ENCODE results near the gene MLLT1. TPM values are rescaled to one million over a fixed set of nuclear protein-coding genes. Genes with fewer than 3 reads are reported as not detected.

The MLLT1 gene
- total RNA-seq, 4 donors from 2014 or later, result 7.0 to 19.0 (median 10.4) TPM

DNA sequence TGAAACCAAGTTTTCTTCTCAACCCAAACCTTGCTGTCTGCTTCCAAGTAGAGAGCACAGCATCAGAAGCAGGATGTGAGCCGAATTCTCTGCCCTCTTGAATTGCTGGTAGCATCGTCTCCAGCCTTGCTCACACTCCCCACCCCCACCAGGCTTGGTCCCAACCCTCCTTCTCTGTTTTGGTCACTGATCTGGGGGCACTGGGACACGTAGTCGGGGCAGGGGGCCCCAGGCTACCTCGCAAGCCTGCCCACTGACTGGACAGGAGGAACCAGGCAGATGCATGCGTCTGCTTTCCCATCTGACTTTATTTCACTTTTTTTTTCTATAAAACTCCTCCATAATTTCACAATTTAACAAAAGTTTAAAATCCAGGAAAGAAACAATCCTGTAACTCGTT lies 69.7 kb downstream of the MLLT1 start:
- TF ChIP-seq, protein P1, sequence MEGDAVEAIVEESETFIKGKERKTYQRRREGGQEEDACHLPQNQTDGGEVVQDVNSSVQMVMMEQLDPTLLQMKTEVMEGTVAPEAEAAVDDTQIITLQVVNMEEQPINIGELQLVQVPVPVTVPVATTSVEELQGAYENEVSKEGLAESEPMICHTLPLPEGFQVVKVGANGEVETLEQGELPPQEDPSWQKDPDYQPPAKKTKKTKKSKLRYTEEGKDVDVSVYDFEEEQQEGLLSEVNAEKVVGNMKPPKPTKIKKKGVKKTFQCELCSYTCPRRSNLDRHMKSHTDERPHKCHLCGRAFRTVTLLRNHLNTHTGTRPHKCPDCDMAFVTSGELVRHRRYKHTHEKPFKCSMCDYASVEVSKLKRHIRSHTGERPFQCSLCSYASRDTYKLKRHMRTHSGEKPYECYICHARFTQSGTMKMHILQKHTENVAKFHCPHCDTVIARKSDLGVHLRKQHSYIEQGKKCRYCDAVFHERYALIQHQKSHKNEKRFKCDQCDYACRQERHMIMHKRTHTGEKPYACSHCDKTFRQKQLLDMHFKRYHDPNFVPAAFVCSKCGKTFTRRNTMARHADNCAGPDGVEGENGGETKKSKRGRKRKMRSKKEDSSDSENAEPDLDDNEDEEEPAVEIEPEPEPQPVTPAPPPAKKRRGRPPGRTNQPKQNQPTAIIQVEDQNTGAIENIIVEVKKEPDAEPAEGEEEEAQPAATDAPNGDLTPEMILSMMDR (IDR thresholded peaks at IDR 0.05; ENCODE audit: low read depth), result no peak

DNA sequence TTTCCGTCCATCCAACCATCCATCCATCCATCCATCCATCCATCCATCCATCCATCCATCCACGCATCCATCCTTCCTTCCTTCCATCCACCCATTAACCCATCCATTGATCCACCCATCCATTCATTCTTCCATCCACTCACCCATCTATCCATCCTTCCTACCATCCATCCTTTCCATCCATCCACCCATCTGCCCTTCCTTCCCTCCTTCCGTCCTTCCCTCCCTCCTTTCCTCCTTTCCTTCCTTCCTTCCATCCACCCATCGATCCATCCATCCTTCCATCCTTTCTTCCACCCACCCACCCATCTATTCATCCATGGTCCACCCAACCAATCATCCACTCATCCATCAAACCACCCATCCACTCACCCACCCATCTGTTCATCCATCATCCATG lies 70.1 kb downstream of the MLLT1 start:
- TF ChIP-seq, protein P1 (IDR thresholded peaks at IDR 0.05; ENCODE audit: low read depth), result no peak

DNA sequence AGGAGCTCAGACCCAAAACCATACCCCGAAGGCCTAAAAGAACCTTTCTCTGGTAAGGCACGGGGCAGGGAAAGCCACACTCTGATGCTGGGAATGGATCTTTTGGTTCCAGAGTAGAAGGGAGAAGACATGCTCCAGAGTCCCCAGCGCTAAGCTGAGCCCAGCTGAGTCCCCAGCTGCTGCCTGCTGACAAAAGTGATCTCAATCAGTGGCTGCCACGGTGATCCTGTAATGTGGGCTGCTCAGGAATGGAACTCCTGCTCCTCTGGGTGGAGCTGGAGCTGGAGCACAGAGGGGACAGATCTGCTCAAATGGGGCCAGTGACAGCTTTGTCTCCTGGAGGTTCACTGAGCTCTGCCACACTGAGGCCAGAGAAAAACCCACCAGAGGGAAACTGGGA lies 70.5 kb downstream of the MLLT1 start:
- TF ChIP-seq, protein P1 (IDR thresholded peaks at IDR 0.05; ENCODE audit: low read depth), result no peak

DNA sequence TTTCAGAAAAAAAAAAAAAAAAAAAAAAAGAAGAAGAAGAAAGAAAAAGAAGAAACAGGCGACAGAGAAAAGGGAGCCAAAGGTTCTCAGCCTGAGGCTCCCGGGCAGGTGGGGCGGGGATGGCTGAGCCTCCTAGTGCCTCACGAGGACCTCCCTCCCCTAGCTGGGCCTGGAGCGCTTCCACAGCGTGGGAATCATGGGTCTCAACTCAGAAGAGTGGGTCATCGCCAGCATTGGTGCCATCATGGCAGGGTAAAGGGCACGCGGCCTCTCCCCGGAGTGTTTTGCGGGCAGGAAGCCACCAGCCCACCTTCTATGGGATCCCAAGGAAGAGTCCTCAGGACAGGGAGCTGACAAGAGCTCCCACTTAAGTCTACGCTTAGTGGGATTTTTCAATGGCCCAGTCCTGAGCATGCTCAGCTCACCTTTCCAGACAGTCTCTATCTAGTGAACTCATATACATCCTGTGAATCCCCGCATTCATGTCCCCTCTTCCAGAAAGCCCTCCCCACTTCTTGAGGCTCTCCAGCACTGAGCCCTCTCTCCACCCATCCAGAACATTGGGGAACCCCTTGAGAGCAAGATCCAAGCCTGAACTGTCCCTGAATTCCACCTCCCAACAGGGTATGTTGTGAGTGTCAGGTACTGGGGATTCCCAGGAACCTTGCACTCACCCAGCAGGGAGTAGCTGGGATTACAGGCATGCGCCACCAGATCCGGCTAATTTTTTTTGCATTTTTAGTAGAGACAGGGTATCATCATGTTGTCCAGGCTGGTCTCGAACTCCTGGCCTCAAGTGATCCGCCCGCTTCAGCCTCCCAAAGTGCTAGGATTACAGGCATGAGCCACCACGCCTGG lies 74.7 kb downstream of the MLLT1 start:
- TF ChIP-seq, protein P1 (IDR thresholded peaks at IDR 0.05; ENCODE audit: low read depth), result no peak

DNA sequence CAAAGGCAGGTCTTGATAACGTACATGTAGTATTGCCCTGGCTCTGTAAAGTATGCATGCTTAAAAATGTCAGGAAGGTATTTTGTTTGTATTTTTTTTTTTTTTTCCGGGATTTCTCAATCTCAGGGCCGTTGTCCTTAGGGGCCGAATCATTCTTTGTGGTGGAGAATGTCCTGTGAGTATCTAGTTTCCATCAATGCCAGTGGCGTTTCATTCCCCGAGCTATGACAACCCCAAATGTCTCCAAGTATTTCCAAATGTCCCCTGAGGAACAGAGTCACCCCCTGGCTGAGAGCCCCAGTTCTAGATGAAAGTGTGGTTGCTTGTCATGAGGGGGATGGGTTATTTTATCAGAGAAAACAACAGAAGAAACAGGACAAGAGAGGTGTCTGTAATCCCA lies 75.6 kb downstream of the MLLT1 start:
- TF ChIP-seq, protein P1 (IDR thresholded peaks at IDR 0.05; ENCODE audit: low read depth), result no peak

DNA sequence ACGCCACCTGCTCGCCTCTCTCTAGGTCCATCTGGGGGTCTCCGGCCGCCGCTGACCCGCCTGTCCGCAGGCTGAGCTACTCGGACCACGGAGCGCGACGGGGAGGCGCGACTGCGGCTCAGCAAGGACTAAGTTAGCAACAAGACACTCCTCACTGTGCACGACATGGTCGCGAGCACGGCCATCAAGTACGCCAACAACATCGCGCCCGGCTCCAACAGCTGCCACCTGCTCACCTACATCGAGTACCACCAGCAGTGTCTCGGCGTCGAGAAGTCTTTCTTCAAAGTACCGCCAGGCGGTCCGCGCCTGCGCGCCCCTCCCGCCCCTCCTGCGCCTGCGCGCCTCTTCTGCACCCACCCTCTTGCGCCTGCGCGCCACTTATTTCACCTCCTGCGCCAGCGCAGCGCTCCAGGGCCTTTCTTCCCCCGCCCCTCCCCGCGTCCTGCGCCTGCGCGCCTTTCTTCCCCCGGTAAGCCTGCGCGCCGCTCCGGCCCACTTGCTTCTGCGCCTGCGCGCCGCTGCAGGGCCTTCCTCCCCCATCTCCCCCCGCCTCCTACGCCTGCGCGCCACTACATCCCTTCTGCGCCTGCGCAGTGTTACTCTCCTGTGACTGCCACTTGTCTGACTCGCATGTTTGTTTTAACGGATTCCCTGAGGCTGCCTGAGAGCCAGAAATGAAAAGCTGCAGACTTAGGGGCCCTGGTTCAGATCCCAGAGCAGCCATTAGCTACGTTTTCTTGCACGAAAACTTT lies 80.4 kb downstream of the MLLT1 start:
- TF ChIP-seq, protein P1 (IDR thresholded peaks at IDR 0.05; ENCODE audit: low read depth), result no peak

DNA sequence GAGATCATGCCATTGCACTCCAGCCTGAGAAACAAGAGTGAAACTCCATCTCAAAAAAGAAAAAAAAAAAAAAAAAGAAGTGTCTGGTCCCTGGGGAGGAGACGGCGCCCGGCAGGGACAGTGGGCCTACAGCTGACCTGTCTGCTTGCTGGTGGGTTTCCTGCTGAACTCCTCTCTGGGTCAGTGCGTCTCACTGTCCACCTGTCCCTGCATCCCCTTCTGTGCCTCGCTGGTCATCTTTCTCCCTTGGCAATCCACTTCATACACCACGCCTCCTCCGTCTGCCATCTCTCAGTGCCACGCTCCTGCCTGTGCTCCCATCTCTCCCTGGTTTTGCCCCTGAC lies 80.9 kb downstream of the MLLT1 start:
- TF ChIP-seq, protein P1 (IDR thresholded peaks at IDR 0.05; ENCODE audit: low read depth), result no peak

All from subcutaneous adipose tissue (tissue), 4 donors.